Measurements from ENCODE around the gene FAM83F. TPM values are rescaled to one million over a fixed set of nuclear protein-coding genes. Genes with fewer than 3 reads are reported as not detected.

The FAM83F gene
- total RNA-seq, 1 experiment from 2014 or later: 43.1 TPM

DNA sequence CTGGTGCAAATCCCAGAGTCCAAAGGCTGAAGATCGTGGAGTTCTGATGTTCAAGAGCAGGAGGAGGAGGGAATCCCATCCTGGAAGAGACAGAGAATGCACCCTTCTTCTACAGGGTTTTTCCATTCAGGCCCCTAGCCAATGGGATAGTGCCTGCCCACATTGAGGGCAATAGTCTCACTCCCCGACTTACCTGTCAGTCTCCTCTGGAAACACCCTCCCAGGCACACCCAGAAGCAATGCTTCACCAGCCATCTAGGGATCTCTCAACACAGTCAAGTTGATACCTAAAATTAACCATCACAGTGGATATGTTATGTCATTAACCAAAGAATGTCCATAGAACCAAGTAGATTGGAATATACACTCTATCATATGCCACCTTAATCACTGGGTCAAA, 72.9 kb downstream of the FAM83F start (continued):
- no peak for TF ChIP-seq ZNF671 (CRISPR knock-in tag; IDR thresholded peaks at IDR 0.05)
- TF ChIP-seq ZNF396 (CRISPR knock-in tag; IDR thresholded peaks at IDR 0.05; ENCODE audit: borderline replicate concordance): no peak
- no peak for TF ChIP-seq SMAD3 (CRISPR knock-in tag; IDR thresholded peaks at IDR 0.05; ENCODE audit: borderline replicate concordance)

DNA sequence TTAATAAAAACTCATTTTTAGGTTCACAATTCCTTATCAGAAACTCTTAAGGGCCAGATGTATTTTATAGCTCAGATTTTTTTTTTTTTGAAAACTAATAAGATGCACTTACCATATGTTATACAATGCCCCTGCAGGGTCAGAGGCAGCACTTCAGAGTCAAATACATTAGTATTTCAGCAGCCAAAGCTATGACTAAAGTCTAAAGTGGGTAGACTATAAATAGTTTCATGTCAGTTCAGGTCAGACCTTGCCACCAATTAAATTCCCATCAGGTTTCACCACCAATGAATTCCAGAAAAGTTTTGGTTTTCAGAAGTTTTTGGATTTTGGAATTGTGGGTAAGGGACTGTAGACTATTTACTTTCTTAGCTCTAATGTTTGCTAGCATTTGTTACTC, 75.9 kb downstream of the FAM83F start:
- no peak for TF ChIP-seq RORB (CRISPR knock-in tag; IDR thresholded peaks at IDR 0.05)
- TF ChIP-seq, protein P1, sequence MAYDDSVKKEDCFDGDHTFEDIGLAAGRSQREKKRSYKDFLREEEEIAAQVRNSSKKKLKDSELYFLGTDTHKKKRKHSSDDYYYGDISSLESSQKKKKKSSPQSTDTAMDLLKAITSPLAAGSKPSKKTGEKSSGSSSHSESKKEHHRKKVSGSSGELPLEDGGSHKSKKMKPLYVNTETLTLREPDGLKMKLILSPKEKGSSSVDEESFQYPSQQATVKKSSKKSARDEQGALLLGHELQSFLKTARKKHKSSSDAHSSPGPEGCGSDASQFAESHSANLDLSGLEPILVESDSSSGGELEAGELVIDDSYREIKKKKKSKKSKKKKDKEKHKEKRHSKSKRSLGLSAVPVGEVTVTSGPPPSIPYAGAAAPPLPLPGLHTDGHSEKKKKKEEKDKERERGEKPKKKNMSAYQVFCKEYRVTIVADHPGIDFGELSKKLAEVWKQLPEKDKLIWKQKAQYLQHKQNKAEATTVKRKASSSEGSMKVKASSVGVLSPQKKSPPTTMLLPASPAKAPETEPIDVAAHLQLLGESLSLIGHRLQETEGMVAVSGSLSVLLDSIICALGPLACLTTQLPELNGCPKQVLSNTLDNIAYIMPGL (CRISPR knock-in tag; IDR thresholded peaks at IDR 0.05): no peak
- TF ChIP-seq TEAD4 (CRISPR knock-in tag; IDR thresholded peaks at IDR 0.05): no peak
- no peak for TF ChIP-seq NFE2L1 (CRISPR knock-in tag; IDR thresholded peaks at IDR 0.05)
- no peak for TF ChIP-seq ZNF317 (CRISPR knock-in tag; IDR thresholded peaks at IDR 0.05; ENCODE audit: borderline replicate concordance, low read depth)
- TF ChIP-seq MYBL2 (CRISPR knock-in tag; IDR thresholded peaks at IDR 0.05): no peak
- TF ChIP-seq, protein P2, sequence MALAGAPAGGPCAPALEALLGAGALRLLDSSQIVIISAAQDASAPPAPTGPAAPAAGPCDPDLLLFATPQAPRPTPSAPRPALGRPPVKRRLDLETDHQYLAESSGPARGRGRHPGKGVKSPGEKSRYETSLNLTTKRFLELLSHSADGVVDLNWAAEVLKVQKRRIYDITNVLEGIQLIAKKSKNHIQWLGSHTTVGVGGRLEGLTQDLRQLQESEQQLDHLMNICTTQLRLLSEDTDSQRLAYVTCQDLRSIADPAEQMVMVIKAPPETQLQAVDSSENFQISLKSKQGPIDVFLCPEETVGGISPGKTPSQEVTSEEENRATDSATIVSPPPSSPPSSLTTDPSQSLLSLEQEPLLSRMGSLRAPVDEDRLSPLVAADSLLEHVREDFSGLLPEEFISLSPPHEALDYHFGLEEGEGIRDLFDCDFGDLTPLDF (CRISPR knock-in tag; IDR thresholded peaks at IDR 0.05): no peak
- TF ChIP-seq FOXJ3 (CRISPR knock-in tag; IDR thresholded peaks at IDR 0.05; ENCODE audit: borderline replicate concordance): no peak
- no peak for TF ChIP-seq CBFB (CRISPR knock-in tag; IDR thresholded peaks at IDR 0.05; ENCODE audit: low read depth)
- no peak for TF ChIP-seq NFATC4 (CRISPR knock-in tag; IDR thresholded peaks at IDR 0.05)
- TF ChIP-seq, protein P3, sequence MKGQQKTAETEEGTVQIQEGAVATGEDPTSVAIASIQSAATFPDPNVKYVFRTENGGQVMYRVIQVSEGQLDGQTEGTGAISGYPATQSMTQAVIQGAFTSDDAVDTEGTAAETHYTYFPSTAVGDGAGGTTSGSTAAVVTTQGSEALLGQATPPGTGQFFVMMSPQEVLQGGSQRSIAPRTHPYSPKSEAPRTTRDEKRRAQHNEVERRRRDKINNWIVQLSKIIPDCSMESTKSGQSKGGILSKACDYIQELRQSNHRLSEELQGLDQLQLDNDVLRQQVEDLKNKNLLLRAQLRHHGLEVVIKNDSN (CRISPR knock-in tag; IDR thresholded peaks at IDR 0.05): no peak
- TF ChIP-seq SMAD3 (CRISPR knock-in tag; IDR thresholded peaks at IDR 0.05; ENCODE audit: borderline replicate concordance): no peak
- TF ChIP-seq GTF2I (CRISPR knock-in tag; conservative IDR thresholded peaks at IDR 0.05): no peak
- TF ChIP-seq, protein P4, sequence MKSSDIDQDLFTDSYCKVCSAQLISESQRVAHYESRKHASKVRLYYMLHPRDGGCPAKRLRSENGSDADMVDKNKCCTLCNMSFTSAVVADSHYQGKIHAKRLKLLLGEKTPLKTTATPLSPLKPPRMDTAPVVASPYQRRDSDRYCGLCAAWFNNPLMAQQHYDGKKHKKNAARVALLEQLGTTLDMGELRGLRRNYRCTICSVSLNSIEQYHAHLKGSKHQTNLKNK (CRISPR knock-in tag; IDR thresholded peaks at IDR 0.05): no peak
- H3K4me3 Mint-ChIP-seq: no peak overlapping the region
- no peak for ATAC-seq
- no peaks in the 10 kb centered on the region for H3K36me3 Mint-ChIP-seq
- POLR2A ChIA-PET: no interaction called here
- H3K9me3 Mint-ChIP-seq: no peaks in the 10 kb centered on the region
- no peak for DNase-seq (ENCODE audit: low spot score)
- no peak overlapping the region for H3K27ac Mint-ChIP-seq
- CTCF ChIA-PET: interaction anchor here (0.6 kb wide), 1 partner anchor 52 kb away, joined by 3 read pairs; no protein-coding TSS in a partner anchor
- H3K27me3 Mint-ChIP-seq (ENCODE audit: low read depth): no peaks in the 10 kb centered on the region
- H3K4me1 Mint-ChIP-seq: peaks cover 9% of the 10 kb centered on the region

DNA sequence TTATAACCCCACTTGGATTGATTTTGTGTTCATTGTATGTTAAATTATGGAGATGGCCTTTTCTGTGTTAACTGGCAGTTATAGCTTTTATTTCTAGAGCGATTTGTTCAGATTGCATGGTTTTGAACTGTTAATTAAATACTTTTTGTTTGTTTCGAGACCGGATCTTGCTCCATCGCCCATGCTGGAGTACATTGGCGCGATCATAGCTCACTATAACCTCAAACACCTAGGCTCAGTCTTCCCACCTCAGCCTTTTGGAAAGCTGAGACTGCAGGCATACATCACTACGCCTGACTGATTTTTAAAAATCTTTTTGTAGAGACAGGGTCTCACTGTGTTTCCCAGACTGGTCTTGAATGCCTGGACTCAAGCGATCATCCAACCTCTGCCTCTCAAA, 77.0 kb downstream of the FAM83F start:
- H3K4me1 Mint-ChIP-seq: peaks cover 13% of the 10 kb centered on the region
- ChIA-PET POLR2A (no interaction called here), CTCF (no interaction called here)
- no peak for DNase-seq (ENCODE audit: low spot score)
- no peak for ATAC-seq
- H3K36me3 Mint-ChIP-seq: no peaks in the 10 kb centered on the region
- no peaks in the 10 kb centered on the region for H3K27me3 Mint-ChIP-seq (ENCODE audit: low read depth)
- no peak overlapping the region for H3K27ac Mint-ChIP-seq
- H3K9me3 Mint-ChIP-seq: no peaks in the 10 kb centered on the region
- no peak overlapping the region for H3K4me3 Mint-ChIP-seq
- TF ChIP-seq GRHL2 (CRISPR knock-in tag; IDR thresholded peaks at IDR 0.05; ENCODE audit: insufficient replicate concordance, severe bottlenecking) (no peak), RORB (CRISPR knock-in tag; IDR thresholded peaks at IDR 0.05) (no peak), ZNF138 (CRISPR knock-in tag; conservative IDR thresholded peaks at IDR 0.05) (no peak), GTF2I (CRISPR knock-in tag; conservative IDR thresholded peaks at IDR 0.05) (no peak), SMAD4 (CRISPR knock-in tag; IDR thresholded peaks at IDR 0.05) (no peak), ZNF671 (CRISPR knock-in tag; IDR thresholded peaks at IDR 0.05) (no peak)
- TF ChIP-seq, protein P5, sequence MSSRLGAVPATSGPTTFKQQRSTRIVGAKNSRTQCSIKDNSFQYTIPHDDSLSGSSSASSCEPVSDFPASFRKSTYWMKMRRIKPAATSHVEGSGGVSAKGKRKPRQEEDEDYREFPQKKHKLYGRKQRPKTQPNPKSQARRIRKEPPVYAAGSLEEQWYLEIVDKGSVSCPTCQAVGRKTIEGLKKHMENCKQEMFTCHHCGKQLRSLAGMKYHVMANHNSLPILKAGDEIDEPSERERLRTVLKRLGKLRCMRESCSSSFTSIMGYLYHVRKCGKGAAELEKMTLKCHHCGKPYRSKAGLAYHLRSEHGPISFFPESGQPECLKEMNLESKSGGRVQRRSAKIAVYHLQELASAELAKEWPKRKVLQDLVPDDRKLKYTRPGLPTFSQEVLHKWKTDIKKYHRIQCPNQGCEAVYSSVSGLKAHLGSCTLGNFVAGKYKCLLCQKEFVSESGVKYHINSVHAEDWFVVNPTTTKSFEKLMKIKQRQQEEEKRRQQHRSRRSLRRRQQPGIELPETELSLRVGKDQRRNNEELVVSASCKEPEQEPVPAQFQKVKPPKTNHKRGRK (CRISPR knock-in tag; IDR thresholded peaks at IDR 0.05; ENCODE audit: borderline replicate concordance): no peak
- TF ChIP-seq, protein P1 (CRISPR knock-in tag; IDR thresholded peaks at IDR 0.05): no peak
- TF ChIP-seq, protein P6, sequence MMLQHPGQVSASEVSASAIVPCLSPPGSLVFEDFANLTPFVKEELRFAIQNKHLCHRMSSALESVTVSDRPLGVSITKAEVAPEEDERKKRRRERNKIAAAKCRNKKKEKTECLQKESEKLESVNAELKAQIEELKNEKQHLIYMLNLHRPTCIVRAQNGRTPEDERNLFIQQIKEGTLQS (CRISPR knock-in tag; conservative IDR thresholded peaks at IDR 0.05): no peak
- TF ChIP-seq, protein P7, sequence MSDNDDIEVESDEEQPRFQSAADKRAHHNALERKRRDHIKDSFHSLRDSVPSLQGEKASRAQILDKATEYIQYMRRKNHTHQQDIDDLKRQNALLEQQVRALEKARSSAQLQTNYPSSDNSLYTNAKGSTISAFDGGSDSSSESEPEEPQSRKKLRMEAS (CRISPR knock-in tag; IDR thresholded peaks at IDR 0.05): no peak

Data from WTC11 (cell line).